Smooth muscle cell (in vitro differentiated cells): ENCODE measurements around the gene TNS2. TPM values are rescaled to one million over a fixed set of nuclear protein-coding genes. Genes with fewer than 3 reads are reported as not detected.
A peak's percentile ranks its signal among the peaks of the same experiment; 100 is the strongest.

Experiments
- DNase-seq: peaks from one replicate; lab custom pipeline; 2025; ENCODE audit not compliant: unreplicated experiment; lab: John Stamatoyannopoulos, UW
- H2AFZ ChIP-seq: fragments of 200-600 bp; sonication (generic); 2 replicates; pipeline ENCODE4 v1.6.0; 2016; ENCODE audit warnings: antibody characterized with exemption, low read depth, mild to moderate bottlenecking
- H3F3A ChIP-seq: fragments of 200-600 bp; sonication (generic); 2 replicates; pipeline ENCODE4 v1.6.0; 2017; ENCODE audit warnings: antibody characterized with exemption, low read depth
- H3K27ac ChIP-seq: fragments of 200-600 bp; sonication (generic); 2 replicates; pipeline ENCODE4 v1.5.1; 2016; ENCODE audit warnings: low read depth, mild to moderate bottlenecking
- H3K27me3 ChIP-seq: fragments of 200-600 bp; sonication (generic); 2 replicates; pipeline ENCODE4 v1.6.1; 2016; ENCODE audit warnings: low read depth, mild to moderate bottlenecking
- H3K36me3 ChIP-seq: fragments of 200-600 bp; sonication (generic); 2 replicates; pipeline ENCODE4 v1.5.1; 2016; ENCODE audit warnings: low read depth
- H3K4me1 ChIP-seq: fragments of 200-600 bp; sonication (generic); 2 replicates; pipeline ENCODE4 v1.5.1; 2016; ENCODE audit warnings: low read depth
- H3K4me2 ChIP-seq: fragments of 200-600 bp; sonication (generic); 2 replicates; pipeline ENCODE4 v1.6.0; 2016; ENCODE audit warnings: mild to moderate bottlenecking
- H3K4me3 ChIP-seq: fragments of 200-600 bp; sonication (generic); 2 replicates; pipeline ENCODE4 v1.5.1; 2016; ENCODE audit warnings: mild to moderate bottlenecking
- H3K79me2 ChIP-seq: fragments of 200-600 bp; sonication (generic); 2 replicates; pipeline ENCODE4 v1.6.0; 2016; ENCODE audit warnings: low read depth, mild to moderate bottlenecking
- H3K9ac ChIP-seq: fragments of 200-600 bp; sonication (generic); 2 replicates; pipeline ENCODE4 v1.6.0; 2016; ENCODE audit warnings: low read depth
- H3K9me3 ChIP-seq: fragments of 200-600 bp; sonication (generic); replicated peaks from 2 replicates; pipeline ENCODE4 v1.5.1; 2016; ENCODE audit warnings: low read depth
- H4K20me1 ChIP-seq: fragments of 200-600 bp; sonication (generic); 2 replicates; pipeline ENCODE4 v1.6.0; 2016; ENCODE audit warnings: low read depth
- WGBS: methylation state at CpG from one replicate; pipeline ENCODE4 v1.1.7; 2016; ENCODE audit warnings: low lambda C conversion rate; 5-methylcytosine and 5-hydroxymethylcytosine counted together
- polyA plus RNA-seq: library from polyadenylated mRNA; unstranded; fragments of >200 nt; fragmentation: Nextera tagmentation; extraction: Ambion mirVana; gene quantifications from 2 replicates; pipeline ENCODE4 v1.2.1, GENCODE V29; 2016
- total RNA-seq: library from RNA; depleted of rRNA; stranded (reverse); fragments of >200 nt; gene quantifications from 2 replicates; pipeline ENCODE4 v1.2.3, GENCODE V29; 2014
- TF ChIP-seq, protein P1 (sequence below): fragments of 200-600 bp; sonication (generic); IDR thresholded peaks from 2 replicates; pipeline ENCODE4 v1.5.1; 2017; ENCODE audit warnings: borderline replicate concordance, mild to moderate bottlenecking, antibody characterized with exemption; ENCODE audit not compliant: insufficient read depth, poor library complexity, severe bottlenecking

Gene TNS2
- total and polyA plus RNA-seq, 2 experiments from 2014 or later = 9.3 to 17.4 TPM

DNA sequence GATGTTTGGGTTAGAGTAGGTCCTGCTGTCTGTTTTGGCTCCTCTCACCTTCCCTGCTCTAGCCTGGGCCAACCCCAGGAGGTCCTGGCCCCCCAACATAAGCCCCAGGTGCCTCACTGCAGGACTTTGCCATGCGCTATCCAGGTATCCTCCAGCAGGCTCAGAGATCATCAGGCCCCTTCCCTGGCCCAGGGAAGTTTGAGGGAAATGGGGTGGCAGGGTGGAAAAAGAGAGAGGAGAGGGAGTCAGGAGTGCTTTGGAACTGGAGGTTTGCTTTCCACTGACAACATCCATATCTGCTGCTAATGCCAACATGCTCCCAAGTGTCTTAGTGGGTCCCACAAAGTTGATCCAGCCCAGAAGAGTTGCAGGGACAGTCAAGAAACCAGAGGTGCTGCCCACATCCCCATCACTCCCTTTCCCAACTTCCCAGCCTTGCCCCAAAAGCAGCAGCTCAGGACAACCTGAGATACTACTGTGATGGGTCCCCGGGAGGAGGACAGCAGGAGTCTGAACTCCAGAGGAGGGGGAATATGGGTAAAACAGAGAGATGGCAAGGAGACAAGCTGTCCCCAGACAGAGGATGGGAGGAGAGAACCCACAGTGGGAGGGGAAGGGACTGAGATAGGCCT, 677 bp downstream of the TNS2 start:
- Histone ChIP-seq H3K79me2 (peaks cover 12% of the 10 kb centered on the region), H3K9me3 (no peaks in the 10 kb centered on the region), H3K4me2 (peak overlapping the region; percentile 84), H3K27me3 (no peaks in the 10 kb centered on the region), H3K4me3 (peak overlapping the region; percentile 45), H4K20me1 (no peaks in the 10 kb centered on the region), H3K27ac (peak overlapping the region; percentile 86), H2AFZ (no peak overlapping the region), H3F3A (peaks cover 25% of the 10 kb centered on the region), H3K36me3 (no peaks in the 10 kb centered on the region), H3K9ac (peak overlapping the region; percentile 17), H3K4me1 (peaks cover 43% of the 10 kb centered on the region)
- 83% methylated on average over 2 of the region's 2 CpGs for WGBS
- no peak for DNase-seq
- TF ChIP-seq, protein P1, sequence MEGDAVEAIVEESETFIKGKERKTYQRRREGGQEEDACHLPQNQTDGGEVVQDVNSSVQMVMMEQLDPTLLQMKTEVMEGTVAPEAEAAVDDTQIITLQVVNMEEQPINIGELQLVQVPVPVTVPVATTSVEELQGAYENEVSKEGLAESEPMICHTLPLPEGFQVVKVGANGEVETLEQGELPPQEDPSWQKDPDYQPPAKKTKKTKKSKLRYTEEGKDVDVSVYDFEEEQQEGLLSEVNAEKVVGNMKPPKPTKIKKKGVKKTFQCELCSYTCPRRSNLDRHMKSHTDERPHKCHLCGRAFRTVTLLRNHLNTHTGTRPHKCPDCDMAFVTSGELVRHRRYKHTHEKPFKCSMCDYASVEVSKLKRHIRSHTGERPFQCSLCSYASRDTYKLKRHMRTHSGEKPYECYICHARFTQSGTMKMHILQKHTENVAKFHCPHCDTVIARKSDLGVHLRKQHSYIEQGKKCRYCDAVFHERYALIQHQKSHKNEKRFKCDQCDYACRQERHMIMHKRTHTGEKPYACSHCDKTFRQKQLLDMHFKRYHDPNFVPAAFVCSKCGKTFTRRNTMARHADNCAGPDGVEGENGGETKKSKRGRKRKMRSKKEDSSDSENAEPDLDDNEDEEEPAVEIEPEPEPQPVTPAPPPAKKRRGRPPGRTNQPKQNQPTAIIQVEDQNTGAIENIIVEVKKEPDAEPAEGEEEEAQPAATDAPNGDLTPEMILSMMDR = no peak

- peaks cover 37% of the 10 kb centered on the region for H3K4me1 ChIP-seq
- peak; percentile 29 for DNase-seq
- H3K4me2 ChIP-seq = peak overlapping the region; percentile 84
- TF ChIP-seq, protein P1 = no peak
- no peak overlapping the region for H2AFZ ChIP-seq
- peak overlapping the region; percentile 86 for H3K27ac ChIP-seq
- H3K9me3 ChIP-seq = no peaks in the 10 kb centered on the region
- no peak overlapping the region for H3K9ac ChIP-seq
- H3K36me3 ChIP-seq = no peaks in the 10 kb centered on the region
- 48% methylated on average over 11 of the region's 11 CpGs for WGBS
- H4K20me1 ChIP-seq = no peaks in the 10 kb centered on the region
- H3F3A ChIP-seq = peaks cover 25% of the 10 kb centered on the region
- H3K4me3 ChIP-seq = peak overlapping the region; percentile 45
- H3K79me2 ChIP-seq = peaks cover 12% of the 10 kb centered on the region
- no peaks in the 10 kb centered on the region for H3K27me3 ChIP-seq
Observed at GRCh38 chr12:53051058-53051880, 1.4 kb downstream of the TNS2 start.

DNA sequence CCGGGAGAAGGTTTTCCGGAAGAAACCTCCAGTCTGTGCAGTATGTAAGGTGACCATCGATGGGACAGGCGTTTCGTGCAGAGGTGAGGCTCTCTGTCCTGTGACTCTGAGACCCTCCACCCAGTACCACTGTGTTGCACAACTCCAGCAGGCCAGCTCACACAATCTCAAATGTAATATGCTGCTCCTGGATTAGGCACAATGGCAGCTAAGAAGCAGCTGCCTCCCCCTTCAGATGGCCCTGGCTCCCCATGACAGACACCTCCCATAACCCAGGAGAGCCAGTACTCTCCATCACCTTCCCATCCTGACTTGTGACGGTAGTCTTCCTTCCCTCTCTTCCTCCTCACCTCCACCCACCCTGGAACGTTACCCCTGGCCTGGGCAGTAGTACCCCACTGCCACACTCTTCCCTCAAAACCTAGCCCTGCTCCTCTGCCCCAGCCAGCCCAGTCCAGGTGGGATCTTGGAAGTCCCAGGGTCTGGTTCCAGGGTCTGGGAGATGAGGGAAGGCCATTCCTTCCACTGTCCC, 2.1 kb downstream of the TNS2 start:
- TF ChIP-seq, protein P1 = no peak

More for the DNA sequence above, 2.1 kb downstream of the TNS2 start:
- H3K4me3 ChIP-seq = no peak overlapping the region
- H3K4me1 ChIP-seq = peaks cover 36% of the 10 kb centered on the region
- H3K27me3 ChIP-seq = no peaks in the 10 kb centered on the region
- H3K4me2 ChIP-seq = peak overlapping the region; percentile 84
- H3K9ac ChIP-seq = no peak overlapping the region
- H3K36me3 ChIP-seq = no peaks in the 10 kb centered on the region
- H3K9me3 ChIP-seq = no peaks in the 10 kb centered on the region
- no peak for DNase-seq
- peak overlapping the region; percentile 26 for H3K27ac ChIP-seq
- WGBS = 91% methylated on average over 7 of the region's 7 CpGs
- H2AFZ ChIP-seq = no peak overlapping the region
- no peaks in the 10 kb centered on the region for H4K20me1 ChIP-seq
- H3F3A ChIP-seq = peaks cover 19% of the 10 kb centered on the region
- peaks cover 12% of the 10 kb centered on the region for H3K79me2 ChIP-seq
